Stimulated activated CD4-positive, alpha-beta T cell treated with anti-CD3 and anti-CD28 coated beads, Interleukin-4, amount 100 ng/mL, for 24 hours (primary cell): ENCODE results near the gene CABCOCO1.
"Not testable (repeated sequence)": the region's sequence is repeated elsewhere in the genome, so short reads cannot be mapped to it uniquely, and the experiment has no call there.

Experiments used
- DNase-seq: peaks from one replicate; pipeline ENCODE4 v3.0.0-alpha.2; 2020

The CABCOCO1 gene

GRCh38 chr10:61643316-61643751 lies 19.4 kb upstream of the CABCOCO1 start:
- DNase-seq: no peak

- no peak for DNase-seq
Measured at GRCh38 chr10:61653699-61654098, 9.0 kb upstream of the CABCOCO1 start.

- no peak for DNase-seq
Measured at GRCh38 chr10:61655335-61655851, 7.3 kb upstream of the CABCOCO1 start.

- no peak for DNase-seq
Measured at GRCh38 chr10:61663466-61663865, 737 bp downstream of the CABCOCO1 start.

- no peak for DNase-seq
Measured at GRCh38 chr10:61664985-61665384, 2.3 kb downstream of the CABCOCO1 start.

- no peak for DNase-seq
Measured at GRCh38 chr10:61669161-61669725, 6.5 kb downstream of the CABCOCO1 start.

- DNase-seq: no peak
Measured at GRCh38 chr10:61669849-61670248, 7.1 kb downstream of the CABCOCO1 start.

GRCh38 chr10:61673360-61673759 lies 10.6 kb downstream of the CABCOCO1 start:
- DNase-seq: no peak

- no peak for DNase-seq
Measured at GRCh38 chr10:61682323-61682722, 19.6 kb downstream of the CABCOCO1 start.

- no peak for DNase-seq
Measured at GRCh38 chr10:61683319-61683718, 20.6 kb downstream of the CABCOCO1 start.

GRCh38 chr10:61684894-61685507 lies 22.3 kb downstream of the CABCOCO1 start:
- no peak for DNase-seq

GRCh38 chr10:61688551-61689308 lies 26.0 kb downstream of the CABCOCO1 start:
- no peak for DNase-seq

- not testable (repeated sequence) for DNase-seq
Measured at GRCh38 chr10:61691667-61692066, 28.9 kb downstream of the CABCOCO1 start.

- DNase-seq: no peak
Measured at GRCh38 chr10:61692447-61693010, 29.8 kb downstream of the CABCOCO1 start.

GRCh38 chr10:61698968-61699655 lies 36.4 kb downstream of the CABCOCO1 start:
- DNase-seq: no peak

- no peak for DNase-seq
Measured at GRCh38 chr10:61701055-61701705, 38.5 kb downstream of the CABCOCO1 start.

GRCh38 chr10:61701706-61702105 lies 39.0 kb downstream of the CABCOCO1 start:
- no peak for DNase-seq

GRCh38 chr10:61702584-61702983 lies 39.9 kb downstream of the CABCOCO1 start:
- no peak for DNase-seq

GRCh38 chr10:61705022-61705613 lies 42.4 kb downstream of the CABCOCO1 start:
- DNase-seq: no peak

- no peak for DNase-seq
Measured at GRCh38 chr10:61708846-61709245, 46.1 kb downstream of the CABCOCO1 start.

GRCh38 chr10:61712105-61712504 lies 49.4 kb downstream of the CABCOCO1 start:
- not testable (repeated sequence) for DNase-seq

GRCh38 chr10:61719475-61719874 lies 56.7 kb downstream of the CABCOCO1 start:
- DNase-seq: not testable (repeated sequence)
